ENCODE data around the gene IGFBPL1. TPM values are rescaled to one million over a fixed set of nuclear protein-coding genes. Genes with fewer than 3 reads are reported as not detected.
"Not testable (repeated sequence)": the region's sequence is repeated elsewhere in the genome, so short reads cannot be mapped to it uniquely, and the experiment has no call there.

IGFBPL1 gene
- total RNA-seq, 6 donors from 2014 or later: 0.66 to 2.6 (median 1.4) TPM; not detected in 3

DNA sequence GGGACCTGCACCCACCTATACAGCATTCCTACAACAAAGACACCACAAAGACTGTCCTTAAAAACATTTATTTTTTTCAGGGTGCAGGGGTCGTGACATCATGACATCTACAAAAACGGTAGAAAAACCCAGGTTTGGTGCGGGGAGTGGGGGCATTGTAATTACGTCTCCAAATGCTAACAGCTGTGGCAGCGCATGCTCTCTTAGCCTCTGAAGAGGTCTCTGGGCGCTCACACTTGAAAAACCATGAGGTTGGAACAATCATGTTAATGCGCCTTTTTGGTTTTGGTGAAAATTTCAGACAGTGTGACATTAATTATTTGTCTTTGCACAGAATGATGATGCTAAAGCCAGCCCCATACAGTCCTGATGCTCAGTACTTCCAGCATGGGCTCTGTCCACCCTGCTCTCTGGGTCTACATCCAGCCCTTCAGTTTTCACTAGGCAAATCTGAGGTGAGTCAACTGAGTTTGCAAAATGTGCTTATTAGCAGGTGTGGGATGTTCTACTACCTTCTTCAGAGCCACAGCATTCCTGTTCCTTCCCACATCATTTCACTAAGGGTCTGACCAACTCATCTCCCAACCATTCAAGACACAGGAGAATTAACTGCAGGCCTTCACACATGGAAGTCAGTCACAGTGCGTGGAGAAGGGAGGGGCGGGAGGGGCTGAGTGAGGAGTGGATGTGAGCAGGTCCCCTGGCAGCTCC, 17.6 kb downstream of the IGFBPL1 start:
- ATAC-seq (ENCODE audit: low FRiP score in 2 of 2): no peak
- Histone ChIP-seq H3K27me3 (no peaks in the 10 kb centered on the region), H3K36me3 (no peaks in the 10 kb centered on the region), H3K4me3 (no peak overlapping the region), H3K27ac (no peak overlapping the region), H3K4me1 (no peaks in the 10 kb centered on the region), H3K9me3 (no peaks in the 10 kb centered on the region)
- no peak for DNase-seq
- WGBS, 2 donors: 81 to 88% methylated on average over 9 of the region's 9 CpGs
- TF ChIP-seq POLR2AphosphoS5 (IDR thresholded peaks at IDR 0.05) (no peak), EP300 (IDR thresholded peaks at IDR 0.05) (no peak), POLR2A (IDR thresholded peaks at IDR 0.05) (no peak)

DNA sequence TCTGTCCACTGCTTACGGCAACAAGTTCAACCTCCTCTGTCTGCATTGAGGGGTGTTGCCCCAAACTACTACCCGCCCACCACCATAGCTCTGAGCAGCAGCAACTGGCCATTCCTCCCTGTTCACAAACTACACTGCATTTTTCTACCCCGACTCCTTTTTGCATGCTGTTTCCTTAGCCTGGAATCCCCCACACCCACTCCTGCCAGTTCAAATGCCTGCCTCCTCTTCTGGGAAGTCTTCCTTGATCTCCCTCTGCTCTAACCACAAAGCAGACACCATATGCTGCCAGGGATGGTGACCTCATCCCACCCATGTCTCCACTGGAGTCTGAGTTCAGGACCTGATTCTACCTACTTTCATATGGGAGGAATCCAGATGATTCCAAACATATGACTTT, 18.5 kb downstream of the IGFBPL1 start:
- TF ChIP-seq POLR2AphosphoS5 (IDR thresholded peaks at IDR 0.05) (no peak), EP300 (IDR thresholded peaks at IDR 0.05) (no peak), POLR2A (IDR thresholded peaks at IDR 0.05) (no peak)
- TF ChIP-seq, protein P1, sequence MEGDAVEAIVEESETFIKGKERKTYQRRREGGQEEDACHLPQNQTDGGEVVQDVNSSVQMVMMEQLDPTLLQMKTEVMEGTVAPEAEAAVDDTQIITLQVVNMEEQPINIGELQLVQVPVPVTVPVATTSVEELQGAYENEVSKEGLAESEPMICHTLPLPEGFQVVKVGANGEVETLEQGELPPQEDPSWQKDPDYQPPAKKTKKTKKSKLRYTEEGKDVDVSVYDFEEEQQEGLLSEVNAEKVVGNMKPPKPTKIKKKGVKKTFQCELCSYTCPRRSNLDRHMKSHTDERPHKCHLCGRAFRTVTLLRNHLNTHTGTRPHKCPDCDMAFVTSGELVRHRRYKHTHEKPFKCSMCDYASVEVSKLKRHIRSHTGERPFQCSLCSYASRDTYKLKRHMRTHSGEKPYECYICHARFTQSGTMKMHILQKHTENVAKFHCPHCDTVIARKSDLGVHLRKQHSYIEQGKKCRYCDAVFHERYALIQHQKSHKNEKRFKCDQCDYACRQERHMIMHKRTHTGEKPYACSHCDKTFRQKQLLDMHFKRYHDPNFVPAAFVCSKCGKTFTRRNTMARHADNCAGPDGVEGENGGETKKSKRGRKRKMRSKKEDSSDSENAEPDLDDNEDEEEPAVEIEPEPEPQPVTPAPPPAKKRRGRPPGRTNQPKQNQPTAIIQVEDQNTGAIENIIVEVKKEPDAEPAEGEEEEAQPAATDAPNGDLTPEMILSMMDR (IDR thresholded peaks at IDR 0.05): no peak
- H3K4me1 ChIP-seq: peaks cover 0 to 2% (median 0%) of the 10 kb centered on the region in 4 donors
- no peak for DNase-seq
- no peak overlapping the region for H3K4me3 ChIP-seq
- H3K27ac ChIP-seq: no peak overlapping the region
- ATAC-seq (ENCODE audit: low FRiP score in 2 of 2): no peak
- WGBS, 2 donors: 58 to 64% methylated on average over 3 of the region's 3 CpGs
- no peaks in the 10 kb centered on the region for H3K9me3 ChIP-seq
- no peaks in the 10 kb centered on the region for H3K36me3 ChIP-seq
- no peaks in the 10 kb centered on the region for H3K27me3 ChIP-seq

- ATAC-seq (ENCODE audit: low FRiP score in 2 of 2) (no peak), DNase-seq (no peak)
- Histone ChIP-seq H3K36me3 (no peaks in the 10 kb centered on the region), H3K4me3 (no peak overlapping the region), H3K9me3 (no peaks in the 10 kb centered on the region), H3K27me3 (no peaks in the 10 kb centered on the region), H3K27ac (no peak overlapping the region), H3K4me1 (peaks cover 0 to 7% (median 2%) of the 10 kb centered on the region in 4 donors)
- 65 to 70% methylated on average over 6 of the region's 6 CpGs for WGBS, 2 donors
- no peak for TF ChIP-seq EP300 (IDR thresholded peaks at IDR 0.05)
- TF ChIP-seq POLR2AphosphoS5 (IDR thresholded peaks at IDR 0.05): no peak
- no peak for TF ChIP-seq POLR2A (IDR thresholded peaks at IDR 0.05)
- TF ChIP-seq, protein P1 (IDR thresholded peaks at IDR 0.05): no peak
Observed at GRCh38 chr9:38404314-38404713, 19.9 kb downstream of the IGFBPL1 start.

GRCh38 chr9:38401994-38402393, 22.3 kb downstream of the IGFBPL1 start:
- DNase-seq: no peak
- no peak overlapping the region for H3K27ac ChIP-seq

GRCh38 chr9:38399191-38399590, 25.1 kb downstream of the IGFBPL1 start:
- not testable (repeated sequence) for H3K27me3 ChIP-seq; H3K9me3 ChIP-seq; ATAC-seq (ENCODE audit: low FRiP score in 2 of 2); H3K4me3 ChIP-seq; DNase-seq; H3K27ac ChIP-seq; H3K4me1 ChIP-seq
- WGBS, 2 donors: 85 to 100% methylated on average over 1 of the region's 1 CpG
- H3K36me3 ChIP-seq: peaks cover 0 to 29% (median 15%) of the 10 kb centered on the region in 4 donors

More at GRCh38 chr9:38401994-38402393, 22.3 kb downstream of the IGFBPL1 start:
- peaks cover 0 to 7% (median 2%) of the 10 kb centered on the region in 4 donors for H3K4me1 ChIP-seq
- no peak for ATAC-seq (ENCODE audit: low FRiP score in 2 of 2)
- no peaks in the 10 kb centered on the region for H3K9me3 ChIP-seq
- TF ChIP-seq POLR2AphosphoS5 (IDR thresholded peaks at IDR 0.05): no peak
- TF ChIP-seq, protein P1 (IDR thresholded peaks at IDR 0.05): no peak
- no peak for TF ChIP-seq POLR2A (IDR thresholded peaks at IDR 0.05)
- no peak for TF ChIP-seq EP300 (IDR thresholded peaks at IDR 0.05)
- H3K27me3 ChIP-seq: no peaks in the 10 kb centered on the region
- no peak overlapping the region for H3K4me3 ChIP-seq
- WGBS, 2 donors: 69 to 75% methylated on average over 5 to 6 of the region's 6 CpGs
- peaks cover 0 to 15% (median 3%) of the 10 kb centered on the region in 4 donors for H3K36me3 ChIP-seq

DNA sequence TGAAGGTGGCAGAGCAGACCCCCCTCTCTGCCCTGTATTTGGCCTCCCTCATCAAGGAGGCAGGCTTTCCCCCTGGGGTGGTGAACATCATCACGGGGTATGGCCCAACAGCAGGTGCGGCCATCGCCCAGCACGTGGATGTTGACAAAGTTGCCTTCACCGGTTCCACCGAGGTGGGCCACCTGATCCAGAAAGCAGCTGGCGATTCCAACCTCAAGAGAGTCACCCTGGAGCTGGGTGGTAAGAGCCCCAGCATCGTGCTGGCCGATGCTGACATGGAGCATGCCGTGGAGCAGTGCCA, 27.9 kb downstream of the IGFBPL1 start:
- Histone ChIP-seq H3K36me3 (peaks cover 0 to 29% (median 15%) of the 10 kb centered on the region in 4 donors), H3K4me1 (peaks cover 8 to 23% (median 11%) of the 10 kb centered on the region in 4 donors), H3K27me3 (no peaks in the 10 kb centered on the region), H3K9me3 (no peaks in the 10 kb centered on the region), H3K27ac (no peak overlapping the region), H3K4me3 (no peak overlapping the region)
- ATAC-seq (ENCODE audit: low FRiP score in 2 of 2) (no peak), DNase-seq (no peak)
- no peak for TF ChIP-seq POLR2AphosphoS5 (IDR thresholded peaks at IDR 0.05)
- TF ChIP-seq POLR2A (IDR thresholded peaks at IDR 0.05): no peak
- no peak for TF ChIP-seq EP300 (IDR thresholded peaks at IDR 0.05)
- TF ChIP-seq, protein P1 (IDR thresholded peaks at IDR 0.05): no peak
- 88% methylated on average over 10 of the region's 10 CpGs; no CpG with 5 or more reads in 1 of the 2 donors for WGBS, 2 donors
